Breast epithelium (tissue), 3 donors: ENCODE measurements around the gene ANKK1.

Experiments
- POLR2A ChIP-seq: fragments of 450-650 bp; IDR thresholded peaks from one replicate; pipeline ENCODE4 v1.6.1; 2016; ENCODE audit warnings: antibody characterized with exemption, mild to moderate bottlenecking, moderate library complexity
- POLR2AphosphoS5 ChIP-seq, 3 donors: sonication (generic); formaldehyde crosslinking; IDR thresholded peaks; one replicate each; pipeline ENCODE4 v1.6.1; 2017; ENCODE audit warnings: antibody characterized with exemption in 3 of 3
- TF ChIP-seq, protein P1 (sequence below), 3 donors: fragments of 450-650 bp; IDR thresholded peaks; one replicate each; pipeline ENCODE4 v1.5.1; 2016 to 2017; ENCODE audit warnings: antibody characterized with exemption in 3 of 3, mild to moderate bottlenecking in 3 of 3, moderate library complexity in 3 of 3

DNA sequence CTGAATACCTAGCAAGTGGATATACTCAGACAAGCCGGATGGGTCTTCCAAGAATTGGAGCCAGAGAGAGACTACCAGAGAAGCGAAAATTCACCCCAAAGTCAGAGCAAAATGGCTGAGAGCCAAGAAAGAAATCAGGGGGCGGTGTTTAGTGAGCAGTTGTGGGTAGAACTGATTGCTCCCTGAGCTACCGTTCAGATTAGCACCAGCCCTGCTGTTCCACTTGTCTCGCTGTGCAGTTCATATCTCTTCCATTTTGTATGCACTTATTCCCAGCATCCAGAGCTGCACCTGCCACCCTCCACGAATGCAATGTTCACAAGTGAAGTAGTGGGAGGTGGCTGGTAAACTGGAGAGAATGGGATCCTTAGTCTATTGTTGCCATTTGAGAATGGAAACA lies 62.2 kb downstream of the ANKK1 start:
- TF ChIP-seq, protein P1, sequence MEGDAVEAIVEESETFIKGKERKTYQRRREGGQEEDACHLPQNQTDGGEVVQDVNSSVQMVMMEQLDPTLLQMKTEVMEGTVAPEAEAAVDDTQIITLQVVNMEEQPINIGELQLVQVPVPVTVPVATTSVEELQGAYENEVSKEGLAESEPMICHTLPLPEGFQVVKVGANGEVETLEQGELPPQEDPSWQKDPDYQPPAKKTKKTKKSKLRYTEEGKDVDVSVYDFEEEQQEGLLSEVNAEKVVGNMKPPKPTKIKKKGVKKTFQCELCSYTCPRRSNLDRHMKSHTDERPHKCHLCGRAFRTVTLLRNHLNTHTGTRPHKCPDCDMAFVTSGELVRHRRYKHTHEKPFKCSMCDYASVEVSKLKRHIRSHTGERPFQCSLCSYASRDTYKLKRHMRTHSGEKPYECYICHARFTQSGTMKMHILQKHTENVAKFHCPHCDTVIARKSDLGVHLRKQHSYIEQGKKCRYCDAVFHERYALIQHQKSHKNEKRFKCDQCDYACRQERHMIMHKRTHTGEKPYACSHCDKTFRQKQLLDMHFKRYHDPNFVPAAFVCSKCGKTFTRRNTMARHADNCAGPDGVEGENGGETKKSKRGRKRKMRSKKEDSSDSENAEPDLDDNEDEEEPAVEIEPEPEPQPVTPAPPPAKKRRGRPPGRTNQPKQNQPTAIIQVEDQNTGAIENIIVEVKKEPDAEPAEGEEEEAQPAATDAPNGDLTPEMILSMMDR (IDR thresholded peaks at IDR 0.05): no peak
- TF ChIP-seq POLR2A (no peak), POLR2AphosphoS5 (IDR thresholded peaks at IDR 0.05) (no peak)
